Liver (tissue), 9 donors: ENCODE measurements around the gene MGRN1. TPM values are rescaled to one million over a fixed set of nuclear protein-coding genes. Genes with fewer than 3 reads are reported as not detected.

Experiments
- DNase-seq: peaks from one replicate; pipeline ENCODE4 v3.0.0-alpha.2; 2017; ENCODE audit warnings: low spot score
- H3K27ac ChIP-seq, 2 donors: one replicate each; pipeline ENCODE4 v1.7.0; 2013; ENCODE audit warnings: inconsistent platforms in 2 of 2, low read length in 2 of 2, control low read depth in 1 of 2, low read depth in 1 of 2, mild to moderate bottlenecking in 1 of 2
- H3K27me3 ChIP-seq, 4 donors: one replicate each; pipeline versions ENCODE4 v1.6.1 to v1.7.0; 2013; ENCODE audit warnings: low read length in 3 of 4, inconsistent platforms in 1 of 4, mild to moderate bottlenecking in 1 of 4, moderate library complexity in 1 of 4; ENCODE audit not compliant: control insufficient read depth in 4 of 4, insufficient read depth in 4 of 4
- H3K36me3 ChIP-seq, 4 donors: one replicate each; pipeline versions ENCODE4 v1.6.1 to v1.7.0; 2013; ENCODE audit warnings: low read length in 3 of 4, mild to moderate bottlenecking in 3 of 4, low read depth in 1 of 4, moderate library complexity in 1 of 4; ENCODE audit not compliant: control insufficient read depth in 4 of 4, insufficient read depth in 3 of 4
- H3K4me1 ChIP-seq, 4 donors: one replicate each; pipeline versions ENCODE4 v1.6.1 to v1.7.0; 2013; ENCODE audit warnings: low read length in 3 of 4, mild to moderate bottlenecking in 3 of 4, moderate library complexity in 1 of 4; ENCODE audit not compliant: control insufficient read depth in 4 of 4, insufficient read depth in 4 of 4
- H3K4me3 ChIP-seq, 3 donors: one replicate each; pipeline versions ENCODE4 v1.6.1 to v1.7.0; 2013; ENCODE audit warnings: low read length in 3 of 3, control low read depth in 1 of 3, low read depth in 1 of 3, mild to moderate bottlenecking in 1 of 3
- H3K9ac ChIP-seq, 2 donors: one replicate each; pipeline ENCODE4 v1.7.0; 2013; ENCODE audit warnings: low read length in 2 of 2, mild to moderate bottlenecking in 2 of 2, moderate library complexity in 2 of 2, control low read depth in 1 of 2, low read depth in 1 of 2
- H3K9me3 ChIP-seq, 4 donors: one replicate each; pipeline versions ENCODE4 v1.6.1 to v1.7.0; 2013; ENCODE audit warnings: low read length in 3 of 4; ENCODE audit not compliant: control insufficient read depth in 4 of 4
- EGR1 ChIP-seq, 2 donors: IDR thresholded peaks; 2 replicates each; pipeline ENCODE4 v1.6.1; 2016 to 2018; ENCODE audit warnings: antibody characterized with exemption in 2 of 2, low read depth in 2 of 2
- FOXA1 ChIP-seq: IDR thresholded peaks from 2 replicates; pipeline ENCODE4 v1.6.1; 2016; ENCODE audit warnings: antibody characterized with exemption
- FOXA2 ChIP-seq: IDR thresholded peaks from 2 replicates; pipeline ENCODE4 v1.6.1; 2016; ENCODE audit warnings: antibody characterized with exemption
- GABPA ChIP-seq, 2 donors: IDR thresholded peaks in 1 of 2; conservative IDR thresholded peaks in 1 of 2; 2 replicates each; pipeline ENCODE4 v1.6.1; 2016; ENCODE audit warnings: antibody characterized with exemption in 2 of 2, mild to moderate bottlenecking in 1 of 2, moderate library complexity in 1 of 2
- HNF4A ChIP-seq, 2 donors: conservative IDR thresholded peaks; 2 replicates each; pipeline ENCODE4 v1.6.1; 2016; ENCODE audit warnings: antibody characterized with exemption in 2 of 2, mild to moderate bottlenecking in 2 of 2
- HNF4G ChIP-seq: IDR thresholded peaks from 2 replicates; pipeline ENCODE4 v1.6.1; 2016; ENCODE audit warnings: antibody characterized with exemption
- NR2F2 ChIP-seq: IDR thresholded peaks from 2 replicates; pipeline ENCODE4 v1.6.1; 2016; ENCODE audit warnings: antibody characterized with exemption
- RAD21 ChIP-seq, 2 donors: IDR thresholded peaks; 2 replicates each; pipeline ENCODE4 v1.6.1; 2016; ENCODE audit warnings: antibody characterized with exemption in 2 of 2, mild to moderate bottlenecking in 2 of 2
- REST ChIP-seq: IDR thresholded peaks from 2 replicates; pipeline ENCODE4 v1.6.1; 2016; ENCODE audit warnings: antibody characterized with exemption, mild to moderate bottlenecking
- RXRA ChIP-seq, 2 donors: IDR thresholded peaks; 2 replicates each; pipeline ENCODE4 v1.6.1; 2017 to 2018; ENCODE audit warnings: antibody characterized with exemption in 2 of 2, mild to moderate bottlenecking in 1 of 2
- SP1 ChIP-seq: IDR thresholded peaks from 2 replicates; pipeline ENCODE4 v1.6.1; 2018; ENCODE audit warnings: antibody characterized with exemption, mild to moderate bottlenecking
- TAF1 ChIP-seq: conservative IDR thresholded peaks from 2 replicates; pipeline ENCODE4 v1.6.1; 2016; ENCODE audit warnings: antibody characterized with exemption, mild to moderate bottlenecking
- YY1 ChIP-seq: IDR thresholded peaks from 2 replicates; pipeline ENCODE4 v1.6.1; 2016; ENCODE audit warnings: antibody characterized with exemption, mild to moderate bottlenecking
- WGBS: extraction: QIAGEN DNeasy Blood & Tissue Kit; methylation state at CpG from one replicate; pipeline ENCODE4 v1.1.7; 2013; 5-methylcytosine and 5-hydroxymethylcytosine counted together
- polyA plus RNA-seq, 2 donors: library from polyadenylated mRNA; stranded (reverse) in 1 of 2; unstranded in 1 of 2; fragments of 200-250 nt in 1 of 2; fragments of >200 nt in 1 of 2; fragmentation: Nextera tagmentation in 1 of 2; extraction: Ambion mirVana in 1 of 2; gene quantifications; one replicate each; pipeline versions ENCODE4 v1.2.1 to v1.2.3, GENCODE V29; 2013 to 2015
- total RNA-seq, 2 donors: library from RNA; depleted of rRNA; stranded (reverse); fragments of >200 nt; gene quantifications; one replicate each; pipeline ENCODE4 v1.2.3, GENCODE V29; 2014
- TF ChIP-seq, protein P1 (sequence below): IDR thresholded peaks from 2 replicates; pipeline ENCODE4 v1.6.1; 2016; ENCODE audit warnings: antibody characterized with exemption
- TF ChIP-seq, protein P2 (sequence below): IDR thresholded peaks from 2 replicates; pipeline ENCODE4 v1.6.1; 2016; ENCODE audit warnings: antibody characterized with exemption
- donor health status: healthy.
- donor health status: healthy.
- donor health status: healthy.
- donor health status: healthy.
- donor health status: healthy.

Gene MGRN1
- total and polyA plus RNA-seq, 4 donors = 15.9 to 35.7 (median 25.9) TPM

GRCh38 chr16:4641895-4642294, 17.3 kb downstream of the MGRN1 start:
- Histone ChIP-seq H3K4me3 (no peak overlapping the region), H3K27me3 (no peaks in the 10 kb centered on the region), H3K27ac (no peak overlapping the region), H3K36me3 (peaks cover 0 to 9% (median 1%) of the 10 kb centered on the region in 4 donors), H3K9ac (no peak overlapping the region), H3K4me1 (no peaks in the 10 kb centered on the region), H3K9me3 (no peaks in the 10 kb centered on the region)
- WGBS = 86% methylated on average over 14 of the region's 14 CpGs
- DNase-seq = no peak
- TF ChIP-seq NR2F2 (no peak), FOXA1 (no peak), REST (no peak)

DNA sequence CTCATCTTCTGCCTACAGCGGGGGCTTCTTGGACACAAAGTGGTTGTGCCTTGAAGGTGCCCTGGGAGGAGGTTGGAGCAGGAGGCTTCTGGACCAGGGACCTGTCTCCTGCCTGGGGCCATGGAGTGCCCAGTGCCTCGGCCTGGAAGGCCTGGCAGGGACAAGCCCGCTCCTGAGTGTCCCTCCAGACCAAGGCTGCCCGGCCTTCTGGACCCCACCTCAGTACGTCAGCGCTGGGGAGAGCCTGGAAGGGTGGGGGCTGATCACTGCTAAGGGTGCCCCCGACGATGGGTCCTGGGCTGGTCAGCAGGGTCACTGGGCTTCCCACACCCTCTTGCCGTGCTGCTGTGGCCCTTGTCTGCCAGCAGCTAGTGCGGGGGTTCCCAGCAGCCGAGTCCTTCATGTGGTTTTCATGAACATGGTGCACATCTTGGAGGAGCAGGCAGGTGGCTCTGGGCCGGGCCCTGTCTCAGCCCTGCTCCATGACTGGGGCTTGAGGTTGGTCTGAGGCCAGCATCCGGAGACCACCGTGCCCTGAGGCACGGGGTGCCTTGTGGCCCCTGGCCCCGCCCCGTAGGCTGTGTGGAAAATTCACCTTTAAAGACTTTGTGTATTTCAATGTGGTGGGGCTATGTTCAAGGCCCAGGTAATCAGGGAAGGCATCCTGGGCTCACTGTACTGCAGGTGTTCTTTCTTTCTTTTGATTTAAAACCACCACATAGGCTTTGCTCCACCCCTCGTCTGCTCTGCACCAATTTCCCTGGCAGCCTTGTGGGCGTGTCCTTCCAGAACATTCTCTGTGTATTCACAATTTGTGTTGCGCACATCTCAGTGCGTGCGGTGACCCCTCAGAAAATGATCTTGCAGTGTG, 22.4 kb downstream of the MGRN1 start:
- TF ChIP-seq GABPA (IDR thresholded peaks at IDR 0.05 in 1 of 2, conservative IDR thresholded peaks at IDR 0.05 in 1 of 2) = no peak
- TF ChIP-seq YY1 = no peak
- no peak for TF ChIP-seq RXRA (IDR thresholded peaks at IDR 0.05)
- no peak for TF ChIP-seq RAD21 (IDR thresholded peaks at IDR 0.05)
- TF ChIP-seq, protein P1, sequence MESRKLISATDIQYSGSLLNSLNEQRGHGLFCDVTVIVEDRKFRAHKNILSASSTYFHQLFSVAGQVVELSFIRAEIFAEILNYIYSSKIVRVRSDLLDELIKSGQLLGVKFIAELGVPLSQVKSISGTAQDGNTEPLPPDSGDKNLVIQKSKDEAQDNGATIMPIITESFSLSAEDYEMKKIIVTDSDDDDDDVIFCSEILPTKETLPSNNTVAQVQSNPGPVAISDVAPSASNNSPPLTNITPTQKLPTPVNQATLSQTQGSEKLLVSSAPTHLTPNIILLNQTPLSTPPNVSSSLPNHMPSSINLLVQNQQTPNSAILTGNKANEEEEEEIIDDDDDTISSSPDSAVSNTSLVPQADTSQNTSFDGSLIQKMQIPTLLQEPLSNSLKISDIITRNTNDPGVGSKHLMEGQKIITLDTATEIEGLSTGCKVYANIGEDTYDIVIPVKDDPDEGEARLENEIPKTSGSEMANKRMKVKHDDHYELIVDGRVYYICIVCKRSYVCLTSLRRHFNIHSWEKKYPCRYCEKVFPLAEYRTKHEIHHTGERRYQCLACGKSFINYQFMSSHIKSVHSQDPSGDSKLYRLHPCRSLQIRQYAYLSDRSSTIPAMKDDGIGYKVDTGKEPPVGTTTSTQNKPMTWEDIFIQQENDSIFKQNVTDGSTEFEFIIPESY = no peak
- no peak for TF ChIP-seq EGR1 (IDR thresholded peaks at IDR 0.05; ENCODE audit: low read depth in 2 of 2)
- 96% methylated on average over 22 of the region's 22 CpGs for WGBS
- Histone ChIP-seq H3K4me1 (peaks cover 1 to 5% (median 2%) of the 10 kb centered on the region in 4 donors), H3K9me3 (no peaks in the 10 kb centered on the region), H3K36me3 (peaks cover 0 to 5% (median 2%) of the 10 kb centered on the region in 4 donors), H3K27ac (no peak overlapping the region), H3K4me3 (no peak overlapping the region), H3K9ac (no peak overlapping the region), H3K27me3 (no peaks in the 10 kb centered on the region)
- DNase-seq = no peak

- peaks cover 3 to 8% (median 6%) of the 10 kb centered on the region in 4 donors for H3K4me1 ChIP-seq
- no peaks in the 10 kb centered on the region for H3K27me3 ChIP-seq
- H3K9me3 ChIP-seq = no peaks in the 10 kb centered on the region
- H3K36me3 ChIP-seq = peaks cover 0 to 8% (median 2%) of the 10 kb centered on the region in 4 donors
- WGBS = 99% methylated on average over 8 of the region's 8 CpGs
- DNase-seq = no peak
- no peak overlapping the region for H3K9ac ChIP-seq
- H3K27ac ChIP-seq = no peak overlapping the region
- no peak overlapping the region for H3K4me3 ChIP-seq
- TF ChIP-seq RAD21 (IDR thresholded peaks at IDR 0.05) = no peak
- TF ChIP-seq TAF1 = no peak
- TF ChIP-seq SP1 = no peak
- no peak for TF ChIP-seq HNF4A (conservative IDR thresholded peaks at IDR 0.05)
- no peak for TF ChIP-seq NR2F2
- TF ChIP-seq FOXA1 = no peak
- TF ChIP-seq, protein P1 = no peak
- TF ChIP-seq FOXA2 = no peak
- no peak for TF ChIP-seq EGR1 (IDR thresholded peaks at IDR 0.05; ENCODE audit: low read depth in 2 of 2)
- no peak for TF ChIP-seq HNF4G
- no peak for TF ChIP-seq REST
- TF ChIP-seq, protein P2, sequence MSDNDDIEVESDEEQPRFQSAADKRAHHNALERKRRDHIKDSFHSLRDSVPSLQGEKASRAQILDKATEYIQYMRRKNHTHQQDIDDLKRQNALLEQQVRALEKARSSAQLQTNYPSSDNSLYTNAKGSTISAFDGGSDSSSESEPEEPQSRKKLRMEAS = no peak
Measured at GRCh38 chr16:4647644-4647980, 23.0 kb downstream of the MGRN1 start.
